Ecto neural progenitor cell (in vitro differentiated cells): ENCODE data around the gene CHST11.
"Not testable (repeated sequence)": the region's sequence is repeated elsewhere in the genome, so short reads cannot be mapped to it uniquely, and the experiment has no call there.

Experiments
- DNase-seq: peaks from one replicate; pipeline ENCODE4 v3.0.0-alpha.2; 2018; ENCODE audit warnings: low spot score

CHST11 gene

DNA sequence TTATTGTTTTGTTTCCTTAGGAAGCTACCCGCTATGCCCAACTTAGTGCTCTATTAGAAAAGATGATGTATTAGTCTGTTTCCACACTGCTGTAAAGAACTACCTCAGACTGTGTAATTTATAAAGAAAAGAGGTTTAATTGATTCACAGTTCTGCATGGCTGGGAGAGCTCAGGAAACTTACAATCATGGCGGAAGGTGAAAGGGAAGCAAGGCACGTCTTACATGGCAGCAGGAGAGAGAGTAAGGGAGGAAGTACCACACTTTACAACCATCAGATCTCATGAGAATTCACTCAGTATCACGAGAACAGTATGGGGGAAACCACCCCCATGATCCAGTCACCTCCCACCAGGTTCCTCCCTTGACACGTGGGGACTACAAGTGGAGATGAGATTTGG is 70.9 kb downstream of the CHST11 start:
- DNase-seq = not testable (repeated sequence)

DNA sequence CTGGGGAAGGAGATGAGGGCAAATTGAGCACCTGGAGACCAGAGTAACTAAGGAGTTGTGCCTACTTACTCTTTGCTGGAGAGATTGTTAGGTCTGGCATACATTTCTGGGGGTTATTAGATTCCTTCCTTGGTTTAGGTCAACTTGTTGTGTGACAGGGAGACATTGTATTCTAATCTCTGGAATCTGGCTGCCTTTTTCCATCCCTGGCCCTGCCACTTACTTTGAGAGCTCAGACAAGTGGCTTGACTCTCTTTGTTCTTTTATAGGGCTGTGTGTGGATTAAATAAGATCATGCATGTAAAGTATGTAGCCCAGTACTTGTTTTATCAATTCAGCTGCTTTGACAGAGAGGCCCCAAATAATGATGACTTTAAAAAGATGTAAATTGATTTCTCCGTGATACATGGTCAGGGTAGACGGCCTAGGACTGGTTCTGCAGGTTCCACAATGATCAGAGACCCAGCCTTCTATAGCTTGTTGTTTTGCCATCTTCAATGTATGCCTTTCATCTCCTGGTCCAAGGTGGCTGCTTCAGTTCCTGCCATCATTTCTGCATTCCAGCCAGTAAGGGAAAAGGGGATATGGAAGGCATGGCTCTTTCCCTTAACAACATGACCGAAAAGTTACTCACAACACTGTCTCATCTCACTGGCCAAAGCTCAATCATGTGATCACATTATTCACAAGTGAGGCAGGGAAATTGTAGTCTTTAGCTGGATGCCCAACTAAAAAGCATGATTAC is 72.6 kb downstream of the CHST11 start:
- no peak for DNase-seq

DNA sequence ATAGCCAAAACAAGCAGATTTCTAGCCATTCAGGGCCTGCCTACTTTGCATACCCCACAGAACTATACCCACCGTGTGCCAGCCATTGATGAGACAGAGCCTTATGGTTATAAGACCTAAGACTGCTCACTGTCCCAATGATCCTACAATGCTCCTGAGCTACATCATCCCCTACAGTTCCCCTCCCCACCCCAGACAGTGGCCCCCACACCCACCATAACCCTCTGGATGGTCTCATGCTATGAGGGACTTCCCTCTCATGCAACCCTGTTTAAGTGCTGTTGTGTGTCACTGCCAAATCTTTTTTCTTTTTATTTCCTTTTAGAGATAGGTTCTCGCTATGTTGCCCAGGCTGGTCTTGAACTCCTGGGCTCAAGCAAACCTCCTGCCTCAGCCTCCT is 75.9 kb downstream of the CHST11 start:
- DNase-seq = no peak

DNA sequence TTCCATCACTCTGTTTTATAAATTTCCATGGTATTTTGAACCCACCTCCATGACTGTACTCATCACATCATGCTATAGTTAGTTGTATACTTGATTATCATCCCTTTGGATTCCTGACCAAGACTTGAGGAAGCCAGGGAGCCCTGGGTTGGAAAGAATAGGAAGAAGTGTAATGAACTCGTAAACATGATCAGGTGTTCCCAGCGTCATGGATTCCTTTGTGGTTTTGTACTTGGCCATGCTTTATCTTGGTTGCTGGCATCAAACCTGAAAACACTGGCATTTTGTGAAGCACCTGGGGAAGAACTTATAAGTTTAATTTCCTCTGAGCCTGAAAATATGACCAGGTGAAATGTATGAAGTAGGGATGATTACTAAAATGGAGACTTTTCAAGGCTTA is 76.4 kb downstream of the CHST11 start:
- DNase-seq = no peak

DNA sequence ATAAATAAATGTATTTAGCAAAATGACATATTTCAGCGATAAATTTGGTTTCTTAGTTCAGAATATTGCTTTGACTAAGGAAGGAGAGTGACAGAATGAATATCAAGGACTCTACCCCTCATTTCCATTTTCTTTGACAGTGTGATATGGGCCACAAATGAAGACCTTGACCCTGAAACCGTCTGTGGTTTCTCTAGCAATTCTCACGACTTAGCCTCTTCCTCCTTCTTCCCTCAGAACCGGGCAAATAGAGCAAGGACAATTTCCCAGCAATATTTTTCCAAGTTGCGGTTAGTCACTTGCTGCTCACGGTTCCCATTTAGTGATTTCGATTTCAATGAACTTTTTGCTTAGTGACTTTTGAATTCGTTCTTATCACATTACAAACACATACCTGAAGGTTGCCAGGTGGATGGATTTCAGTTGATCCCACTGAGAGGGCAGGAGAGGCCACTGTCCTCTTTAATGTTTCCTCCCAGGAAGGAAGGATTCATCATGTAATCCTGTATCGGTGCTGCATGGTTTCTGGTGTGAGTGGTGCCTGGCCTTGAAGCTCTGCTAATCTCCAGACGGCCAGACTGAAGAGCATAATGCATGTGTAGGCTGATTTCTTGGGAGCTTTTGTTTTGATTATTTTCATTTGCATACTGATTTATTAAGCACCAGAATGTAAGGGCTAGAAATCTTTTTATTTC is 77.6 kb downstream of the CHST11 start:
- DNase-seq = no peak

DNA sequence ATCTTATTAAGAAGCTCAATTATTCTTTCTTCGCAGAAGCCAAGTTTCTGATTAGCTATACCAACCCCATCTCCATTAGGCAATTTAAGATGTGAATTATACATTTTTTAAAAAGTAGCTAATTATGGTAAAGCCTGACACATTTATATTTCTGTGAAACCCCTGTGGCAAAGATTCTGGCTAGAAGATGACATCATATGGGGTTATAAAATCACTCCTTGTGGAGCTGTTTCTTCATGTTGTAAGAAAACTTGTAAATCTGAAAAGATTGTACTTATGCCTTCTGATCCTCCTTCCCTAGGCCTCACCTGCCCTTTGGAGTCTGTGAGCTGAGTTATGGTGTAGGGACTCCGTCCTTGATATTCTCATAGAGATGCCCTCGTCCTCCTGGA is 78.1 kb downstream of the CHST11 start:
- DNase-seq = no peak

DNA sequence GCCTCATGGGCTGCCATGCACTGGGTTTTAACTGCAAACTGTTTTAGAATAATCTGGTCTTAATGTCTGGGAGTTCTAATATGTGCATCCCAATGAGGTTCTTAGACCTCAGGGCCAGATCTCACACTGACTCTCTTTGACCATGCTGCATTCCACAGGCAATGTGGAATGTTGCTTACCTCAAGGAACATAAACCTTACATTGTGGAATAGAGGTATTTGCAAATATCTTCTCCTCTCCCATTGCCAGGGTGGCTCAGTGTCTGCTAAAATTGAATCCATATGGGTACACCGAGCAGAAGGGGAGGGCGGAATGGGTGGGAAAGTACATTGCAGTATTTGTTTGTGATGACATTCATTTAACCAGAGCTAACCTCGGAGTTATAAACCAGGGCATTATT is 78.6 kb downstream of the CHST11 start:
- no peak for DNase-seq

DNA sequence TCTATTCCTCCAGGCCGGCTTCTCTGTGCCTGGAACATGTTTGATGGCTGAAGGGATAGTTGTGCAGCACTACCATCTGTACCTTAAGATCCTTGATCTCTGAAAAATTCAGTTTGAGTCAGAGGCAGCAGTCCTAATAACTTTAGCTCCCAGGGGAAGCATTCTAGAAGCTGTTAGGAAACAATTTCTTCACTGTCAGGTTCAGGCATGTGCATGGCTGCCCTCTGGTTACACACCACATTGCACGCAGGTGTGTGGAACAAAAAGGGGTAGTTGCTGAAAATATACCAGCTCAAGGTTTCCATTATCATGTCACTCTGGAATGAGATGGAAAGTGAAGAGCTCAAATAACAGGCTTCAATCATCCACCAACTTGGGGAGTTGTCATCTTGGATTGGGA is 80.1 kb downstream of the CHST11 start:
- no peak for DNase-seq

DNA sequence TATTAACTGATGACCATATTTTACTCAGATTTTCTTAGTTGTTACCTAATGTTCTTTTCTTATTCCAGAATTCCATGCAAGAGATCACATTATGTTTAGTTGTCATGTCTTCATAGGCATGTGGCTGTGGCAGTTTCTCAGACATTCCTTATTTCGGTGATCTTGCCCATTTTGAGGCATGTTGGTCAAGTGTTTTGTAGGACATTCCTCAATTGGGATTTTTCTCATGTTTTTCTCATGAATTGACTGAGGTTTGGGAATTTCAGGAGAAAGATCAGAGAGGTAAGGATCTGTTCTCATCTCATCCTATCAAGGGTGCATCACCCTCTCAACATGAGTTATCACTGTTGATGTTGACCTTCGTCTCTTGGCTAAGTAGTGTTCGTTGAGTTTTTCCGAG is 81.3 kb downstream of the CHST11 start:
- no peak for DNase-seq

DNA sequence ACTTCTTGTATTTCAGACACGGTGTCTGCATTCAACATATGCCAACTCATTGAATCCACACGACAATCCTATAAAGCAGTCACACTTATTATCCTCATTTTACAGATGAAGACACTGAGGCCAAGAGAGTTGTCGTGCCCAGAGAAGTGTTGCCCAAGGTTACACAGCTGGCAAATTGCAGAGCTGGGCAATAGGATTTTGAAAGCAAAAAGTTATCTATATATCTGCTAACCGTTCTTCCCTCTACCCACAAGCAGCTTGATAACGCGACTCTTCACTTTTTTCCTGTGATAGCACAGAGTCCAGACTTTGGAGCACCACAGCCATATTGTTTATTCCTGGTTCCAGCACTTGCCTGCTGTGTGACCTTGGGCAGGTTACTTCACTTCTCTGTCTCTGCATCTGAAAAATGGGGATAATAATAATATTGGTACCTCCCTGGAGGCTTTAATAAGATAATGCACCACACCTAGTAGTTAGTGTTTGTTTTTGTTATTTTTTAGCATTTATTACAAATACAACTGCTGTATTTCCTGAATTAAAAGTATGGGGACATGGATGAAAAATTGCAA is 82.2 kb downstream of the CHST11 start:
- DNase-seq = no peak

DNA sequence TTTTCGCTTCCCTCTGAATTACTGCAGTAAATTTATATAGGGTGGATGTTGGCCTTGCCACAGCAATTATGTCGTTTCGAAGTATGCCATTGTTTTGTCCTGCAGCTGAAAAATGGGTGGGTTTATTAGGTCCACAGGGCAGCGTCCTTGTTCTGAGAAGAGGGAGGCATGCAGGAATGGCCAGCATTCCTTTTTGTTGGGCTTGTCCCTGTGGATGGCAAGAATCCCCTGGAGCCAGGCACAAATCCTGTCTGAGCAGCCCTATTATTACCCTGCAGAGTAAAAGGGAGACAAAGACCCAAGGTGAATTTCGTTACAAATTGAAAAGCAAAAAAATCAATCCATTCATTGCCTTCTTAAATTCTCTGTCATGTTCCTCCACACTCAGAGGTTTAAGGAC is 88.1 kb downstream of the CHST11 start:
- no peak for DNase-seq

DNA sequence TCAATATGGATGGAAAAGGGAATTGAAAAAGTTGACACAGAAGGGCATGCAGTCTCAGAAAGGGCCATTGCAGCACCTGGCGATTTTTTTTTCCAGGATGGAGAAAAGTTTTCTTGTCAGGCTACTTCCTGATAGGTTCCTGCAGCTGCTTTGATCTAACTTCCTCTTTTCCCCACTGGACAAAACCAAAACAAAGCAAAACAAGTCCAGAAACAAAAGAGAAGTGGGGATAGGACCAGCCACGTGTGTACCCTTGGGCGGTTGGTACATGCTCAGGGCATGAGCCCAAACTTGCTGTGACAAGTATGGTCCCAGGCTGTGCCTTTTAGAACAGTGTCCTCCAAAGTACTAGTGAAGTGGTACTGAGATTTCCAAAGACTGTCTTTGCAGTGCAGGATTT is 89.8 kb downstream of the CHST11 start:
- no peak for DNase-seq

DNA sequence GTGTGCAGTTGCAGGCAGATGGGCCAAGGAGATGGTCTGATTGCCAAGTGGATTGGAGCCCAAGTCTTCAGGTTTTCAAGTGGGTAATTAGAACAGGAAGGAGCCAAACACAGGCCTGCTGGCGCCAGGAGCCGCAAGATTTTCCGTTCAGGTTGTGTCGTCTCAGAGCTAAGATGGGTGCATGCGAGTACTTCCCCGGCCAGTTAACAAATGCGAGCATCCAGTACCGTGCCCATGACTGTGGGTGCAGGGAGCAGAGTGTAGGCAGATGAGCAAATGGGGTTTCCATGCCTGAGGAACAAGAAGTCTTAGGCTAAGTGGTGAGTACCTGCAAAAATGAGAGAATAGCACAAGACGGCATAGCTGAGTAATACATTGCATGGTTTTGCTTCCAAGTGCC is 90.5 kb downstream of the CHST11 start:
- DNase-seq = no peak

DNA sequence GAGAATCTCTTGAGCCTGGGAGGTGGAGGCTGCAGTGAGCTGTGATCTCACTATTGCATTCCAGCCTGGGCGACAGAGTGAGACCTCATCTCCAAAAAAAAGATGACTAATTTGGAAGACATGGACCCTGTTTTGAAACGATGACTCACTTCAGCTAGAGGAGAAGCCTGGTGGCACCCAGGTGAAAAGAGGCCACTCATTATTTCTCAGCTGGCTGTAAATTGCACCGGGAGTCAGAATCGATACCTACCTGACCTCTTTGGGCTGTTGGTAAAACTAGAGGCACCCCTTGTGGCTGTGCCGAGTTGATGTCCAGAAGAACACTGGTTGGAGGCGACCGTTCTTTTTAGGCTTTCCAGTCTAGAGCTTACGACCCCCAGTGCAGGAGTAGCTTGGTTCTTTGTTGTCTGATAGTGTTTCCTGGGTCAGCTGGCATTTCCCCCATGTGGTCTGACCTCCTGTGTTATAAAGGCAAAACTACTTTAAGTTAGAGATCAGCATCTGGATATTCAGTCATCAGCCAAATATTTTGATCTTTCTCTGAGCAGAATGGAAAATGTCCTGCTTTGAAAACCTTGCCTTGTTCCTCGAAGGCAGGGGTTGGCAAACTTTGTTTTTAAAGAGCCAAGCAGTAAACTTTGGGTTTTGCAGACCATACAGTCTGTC is 93.2 kb downstream of the CHST11 start:
- DNase-seq = no peak

DNA sequence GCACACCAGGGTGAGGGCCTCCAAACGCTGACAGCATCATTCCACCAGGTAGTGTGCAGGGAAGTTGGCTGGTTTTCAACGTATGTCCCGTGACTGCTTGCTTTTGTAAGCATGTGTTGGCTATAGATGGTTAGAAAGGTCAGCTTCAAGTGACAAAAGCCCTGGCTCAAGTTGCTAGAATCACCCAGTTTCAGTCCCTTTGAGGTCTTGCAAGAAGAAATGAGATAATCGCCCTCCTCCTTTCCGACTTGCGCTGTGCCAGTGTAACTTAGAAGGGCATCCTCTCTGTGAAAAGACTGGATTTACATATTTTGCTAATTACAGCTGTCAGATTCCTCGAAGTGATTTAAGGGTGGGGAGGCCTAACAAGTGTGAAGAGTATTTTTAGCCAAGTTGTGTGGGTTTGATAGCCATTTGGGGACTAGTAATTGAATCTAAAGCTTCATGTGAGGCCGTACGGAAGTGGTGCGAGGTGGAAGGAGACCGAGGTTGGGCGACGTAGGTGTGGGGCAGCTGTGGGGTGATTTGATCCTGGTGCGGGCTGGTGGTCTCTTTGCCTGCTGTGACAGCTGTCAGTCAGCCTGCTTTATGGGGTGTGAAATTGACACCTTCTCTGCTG is 94.7 kb downstream of the CHST11 start:
- DNase-seq = no peak

DNA sequence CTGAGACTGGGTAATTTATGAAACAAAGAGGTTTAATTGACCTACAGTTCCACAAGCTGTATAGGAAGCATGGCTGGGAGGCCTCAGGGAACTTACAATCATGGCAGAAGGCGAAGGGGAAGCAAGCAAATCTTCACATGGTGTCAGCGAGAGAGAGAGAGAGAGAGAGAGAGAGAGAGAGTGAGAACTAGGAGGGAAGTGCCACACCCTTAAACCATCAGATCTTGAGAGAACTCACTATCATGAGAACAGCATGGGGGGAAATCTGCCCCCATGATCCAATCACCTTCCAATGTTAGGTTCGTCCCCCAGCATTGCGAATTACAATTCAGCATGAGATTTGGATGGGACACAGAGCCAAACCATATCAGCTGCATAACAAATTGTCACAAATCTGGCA is 96.7 kb downstream of the CHST11 start:
- DNase-seq = no peak

DNA sequence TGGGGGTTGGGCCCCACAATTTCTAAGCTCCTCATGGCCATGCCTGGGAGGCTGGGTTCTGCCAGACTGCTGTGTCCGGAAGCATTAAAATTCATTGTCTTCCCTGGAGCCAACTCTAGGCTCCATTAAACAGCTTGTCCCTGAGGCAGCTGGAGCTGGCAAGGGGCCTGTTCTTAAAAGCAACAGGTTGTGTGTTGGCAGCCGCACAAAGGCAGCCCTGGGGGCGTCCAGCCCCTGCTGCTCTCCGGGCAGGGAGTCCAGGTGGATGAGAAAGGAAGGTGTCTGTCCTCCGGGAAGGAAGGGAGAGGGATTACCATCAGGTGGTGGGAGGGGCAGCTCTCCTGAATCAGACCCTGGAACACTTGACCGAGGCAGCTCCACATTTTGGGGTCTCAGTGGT is 98.9 kb downstream of the CHST11 start:
- no peak for DNase-seq

DNA sequence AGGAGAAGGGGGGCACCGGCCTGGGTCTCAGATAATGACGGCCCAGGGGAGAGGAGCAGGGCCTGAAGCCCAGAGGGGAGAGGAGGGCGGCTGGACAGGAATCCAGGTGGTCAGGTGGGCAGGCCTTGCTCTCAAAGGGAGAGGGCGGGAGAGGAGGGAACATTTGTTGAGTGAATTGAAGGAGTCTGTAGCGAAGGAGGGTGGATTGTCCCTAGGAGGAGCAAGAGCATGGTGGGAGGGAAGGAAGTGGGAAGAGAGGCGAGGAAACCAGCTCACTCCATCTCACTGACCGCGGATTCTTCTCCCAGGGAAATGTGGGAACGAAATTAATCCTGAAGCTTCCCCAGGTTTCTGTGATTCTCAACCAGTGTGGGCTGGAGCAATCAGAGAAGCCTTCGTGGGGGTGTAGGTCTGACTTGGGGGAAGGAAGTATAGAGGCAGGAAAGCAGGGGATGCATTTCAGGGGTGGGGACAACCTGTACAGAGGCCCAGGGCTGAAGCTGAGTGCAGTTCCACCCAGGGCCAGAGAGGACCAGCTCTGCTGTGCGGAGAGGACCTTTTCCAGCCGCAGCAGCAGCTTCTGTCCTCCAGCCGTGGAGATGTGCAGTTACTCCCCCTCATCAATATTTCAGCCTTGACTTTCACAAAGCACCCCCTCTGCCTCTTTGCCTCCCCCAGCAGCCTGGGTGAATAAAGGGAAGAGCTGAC is 100.9 kb downstream of the CHST11 start:
- DNase-seq = no peak

DNA sequence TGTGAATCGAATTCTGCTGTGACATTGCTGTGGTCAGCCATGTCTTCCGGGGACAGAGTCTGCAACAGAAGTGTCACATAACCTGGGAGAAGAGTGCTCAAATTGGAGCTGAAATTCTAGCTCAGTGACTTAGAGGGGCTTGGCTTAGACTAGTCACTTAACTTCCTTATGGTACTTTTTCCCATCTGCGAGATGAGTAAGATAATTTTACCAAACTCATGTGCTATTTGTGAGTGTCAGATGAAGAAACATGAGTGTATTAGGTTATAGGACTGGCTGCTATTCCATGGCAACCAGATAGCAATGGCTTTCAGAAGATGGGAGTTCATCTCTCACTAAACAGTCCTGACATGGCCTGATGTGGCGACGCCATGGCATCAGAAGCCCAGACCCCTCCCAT is 104.1 kb downstream of the CHST11 start:
- no peak for DNase-seq

DNA sequence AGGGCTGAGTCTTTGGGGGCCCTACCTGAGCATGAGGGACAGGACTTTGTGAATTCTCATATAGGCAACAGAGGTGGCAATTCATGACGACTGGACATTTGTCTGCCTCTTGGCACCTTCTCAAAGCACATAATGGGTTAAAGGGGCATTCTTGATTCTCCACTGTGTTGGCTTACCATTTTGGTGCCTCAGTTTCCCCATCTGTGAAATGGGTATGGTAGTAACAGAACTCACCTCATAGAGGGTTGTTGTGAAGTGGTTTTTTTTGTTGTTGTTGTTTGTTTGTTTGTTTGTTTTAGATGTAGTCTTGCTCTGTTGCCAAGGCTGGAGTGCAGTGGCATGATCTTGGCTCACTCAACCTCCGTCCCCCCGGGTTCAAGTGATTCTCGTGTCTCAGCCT is 106.0 kb downstream of the CHST11 start:
- no peak for DNase-seq

DNA sequence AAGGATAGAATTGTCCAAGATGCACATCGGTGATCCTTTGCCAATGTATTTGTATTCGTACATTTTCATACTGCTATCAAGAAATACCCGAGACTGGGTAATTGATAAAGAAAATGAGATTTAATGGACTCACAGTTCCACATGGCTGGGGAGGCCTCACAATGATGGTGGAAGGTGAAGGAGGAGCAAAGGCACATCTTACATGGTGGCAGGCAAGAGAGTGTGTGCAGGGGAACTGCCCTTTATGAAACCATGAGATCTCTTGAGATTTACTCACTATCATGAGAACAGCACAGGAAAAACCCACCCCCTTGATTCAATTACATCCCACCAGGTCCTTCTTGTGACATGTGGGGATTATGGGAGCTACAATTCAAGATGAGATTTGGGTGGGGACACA is 107.9 kb downstream of the CHST11 start:
- not testable (repeated sequence) for DNase-seq
